ENCODE results near the gene FGF6. TPM values are rescaled to one million over a fixed set of nuclear protein-coding genes. Genes with fewer than 3 reads are reported as not detected.

The FGF6 gene
- total and polyA plus RNA-seq, 2 experiments from 2014 or later = not detected

DNA sequence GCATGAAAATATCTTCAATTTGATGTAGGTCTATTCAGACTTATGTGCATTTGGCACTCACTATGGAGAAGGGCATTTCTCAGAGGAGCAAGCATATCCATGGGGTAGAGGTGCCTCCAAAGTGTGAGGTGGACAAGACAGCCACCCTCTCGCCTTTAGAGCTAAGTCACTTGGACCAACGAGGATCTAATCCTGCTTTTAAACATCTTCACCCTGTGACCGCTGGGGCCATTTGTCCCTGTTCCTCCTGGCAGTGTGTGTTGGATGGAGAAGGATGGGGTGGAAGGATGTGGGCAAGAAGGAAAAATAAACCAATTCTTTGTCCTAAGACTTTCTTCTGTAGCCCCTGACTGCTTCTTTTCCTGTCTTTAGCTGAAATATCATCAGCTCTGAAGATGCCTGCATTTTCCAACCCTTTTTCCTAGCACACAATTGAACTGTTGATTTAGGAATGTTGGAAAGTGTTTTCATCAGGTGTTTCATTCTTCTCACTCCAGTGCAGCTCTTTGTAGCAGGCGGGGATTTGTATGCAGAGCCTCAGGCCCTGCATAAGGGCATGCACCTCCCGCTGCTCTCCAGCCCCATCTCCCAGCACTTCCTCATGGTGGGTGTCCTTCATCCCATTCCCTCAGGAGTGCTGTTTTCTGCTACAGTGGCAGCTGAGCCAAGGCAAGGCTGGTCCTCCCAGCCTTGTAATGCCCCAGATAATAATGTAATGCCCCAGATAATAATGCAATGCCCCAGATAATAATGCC lies 5.3 kb downstream of the FGF6 start:
- DNase-seq (ENCODE audit: low read depth in 1 of 2, low spot score in 1 of 2) = no peak
- H3K36me3 ChIP-seq = no peaks in the 10 kb centered on the region
- no peak overlapping the region for H3K27ac ChIP-seq

DNA sequence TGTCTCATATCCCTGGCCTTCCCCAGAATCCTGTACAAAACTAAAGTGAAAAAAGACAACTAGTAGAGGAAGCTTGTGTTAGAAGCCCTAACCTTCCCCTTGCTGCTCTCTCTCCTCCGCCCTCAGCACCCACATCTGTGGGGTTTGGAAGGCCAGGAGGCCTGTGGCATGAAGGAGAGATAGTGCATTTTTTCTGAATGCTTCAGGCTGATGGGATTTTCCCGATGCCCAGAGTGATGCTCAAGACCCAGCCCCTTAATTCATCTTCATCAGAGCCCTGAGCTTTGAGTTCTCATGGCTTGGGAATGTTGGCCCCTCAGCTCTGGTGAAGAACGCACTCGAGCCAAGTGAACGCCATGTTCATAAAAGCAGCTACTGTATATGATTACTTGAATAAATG lies 5.9 kb downstream of the FGF6 start:
- Histone ChIP-seq H3K4me3 (no peak overlapping the region), H3K36me3 (no peaks in the 10 kb centered on the region), H3K27me3 (no peaks in the 10 kb centered on the region), H3K9me3 (ENCODE audit: low read depth) (no peaks in the 10 kb centered on the region), H3K27ac (no peak overlapping the region), H3K4me1 (ENCODE audit: low read depth) (no peaks in the 10 kb centered on the region)
- TF ChIP-seq, protein P1, sequence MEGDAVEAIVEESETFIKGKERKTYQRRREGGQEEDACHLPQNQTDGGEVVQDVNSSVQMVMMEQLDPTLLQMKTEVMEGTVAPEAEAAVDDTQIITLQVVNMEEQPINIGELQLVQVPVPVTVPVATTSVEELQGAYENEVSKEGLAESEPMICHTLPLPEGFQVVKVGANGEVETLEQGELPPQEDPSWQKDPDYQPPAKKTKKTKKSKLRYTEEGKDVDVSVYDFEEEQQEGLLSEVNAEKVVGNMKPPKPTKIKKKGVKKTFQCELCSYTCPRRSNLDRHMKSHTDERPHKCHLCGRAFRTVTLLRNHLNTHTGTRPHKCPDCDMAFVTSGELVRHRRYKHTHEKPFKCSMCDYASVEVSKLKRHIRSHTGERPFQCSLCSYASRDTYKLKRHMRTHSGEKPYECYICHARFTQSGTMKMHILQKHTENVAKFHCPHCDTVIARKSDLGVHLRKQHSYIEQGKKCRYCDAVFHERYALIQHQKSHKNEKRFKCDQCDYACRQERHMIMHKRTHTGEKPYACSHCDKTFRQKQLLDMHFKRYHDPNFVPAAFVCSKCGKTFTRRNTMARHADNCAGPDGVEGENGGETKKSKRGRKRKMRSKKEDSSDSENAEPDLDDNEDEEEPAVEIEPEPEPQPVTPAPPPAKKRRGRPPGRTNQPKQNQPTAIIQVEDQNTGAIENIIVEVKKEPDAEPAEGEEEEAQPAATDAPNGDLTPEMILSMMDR (IDR thresholded peaks at IDR 0.05; ENCODE audit: low read depth, low read length) = no peak
- no peak for DNase-seq (ENCODE audit: low read depth in 1 of 2, low spot score in 1 of 2)

More for the DNA sequence above, 5.3 kb downstream of the FGF6 start:
- H3K4me1 ChIP-seq (ENCODE audit: low read depth) = no peaks in the 10 kb centered on the region
- TF ChIP-seq, protein P1 (IDR thresholded peaks at IDR 0.05; ENCODE audit: low read depth, low read length) = no peak
- no peaks in the 10 kb centered on the region for H3K27me3 ChIP-seq
- H3K4me3 ChIP-seq = no peak overlapping the region
- no peaks in the 10 kb centered on the region for H3K9me3 ChIP-seq (ENCODE audit: low read depth)

- TF ChIP-seq, protein P1 (IDR thresholded peaks at IDR 0.05; ENCODE audit: low read depth, low read length) = no peak
- no peaks in the 10 kb centered on the region for H3K9me3 ChIP-seq (ENCODE audit: low read depth)
- no peaks in the 10 kb centered on the region for H3K4me1 ChIP-seq (ENCODE audit: low read depth)
- H3K27me3 ChIP-seq = no peaks in the 10 kb centered on the region
- no peak for DNase-seq (ENCODE audit: low read depth in 1 of 2, low spot score in 1 of 2)
- H3K4me3 ChIP-seq = no peak overlapping the region
- no peaks in the 10 kb centered on the region for H3K36me3 ChIP-seq
- no peak overlapping the region for H3K27ac ChIP-seq
Measured at GRCh38 chr12:4438834-4439596, 6.6 kb downstream of the FGF6 start.

DNA sequence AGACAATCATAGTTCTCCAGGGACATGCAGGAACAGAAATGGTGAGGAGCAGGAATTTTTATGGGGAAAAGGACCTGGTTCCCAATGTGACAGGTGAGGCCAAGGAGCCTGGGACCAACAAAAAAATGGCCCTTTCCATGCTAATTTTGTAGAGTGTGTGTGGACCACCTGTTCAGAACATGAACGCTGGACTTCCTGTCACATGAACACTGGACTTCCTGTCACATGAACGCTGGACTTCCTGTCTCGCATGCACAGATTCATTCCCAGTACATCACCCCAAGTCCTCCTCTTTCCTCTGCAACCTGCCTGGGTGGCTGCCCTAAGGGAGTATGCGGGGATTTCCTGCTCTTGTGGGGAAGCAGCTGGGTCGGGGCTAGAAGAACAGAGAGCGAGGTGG lies 10.1 kb downstream of the FGF6 start:
- H3K9me3 ChIP-seq (ENCODE audit: low read depth) = no peaks in the 10 kb centered on the region
- H3K27ac ChIP-seq = no peak overlapping the region
- TF ChIP-seq, protein P1 (IDR thresholded peaks at IDR 0.05; ENCODE audit: low read depth, low read length) = no peak
- no peaks in the 10 kb centered on the region for H3K36me3 ChIP-seq
- H3K4me1 ChIP-seq (ENCODE audit: low read depth) = peaks cover 14% of the 10 kb centered on the region
- no peak overlapping the region for H3K4me3 ChIP-seq
- DNase-seq (ENCODE audit: low read depth in 1 of 2, low spot score in 1 of 2) = no peak
- no peaks in the 10 kb centered on the region for H3K27me3 ChIP-seq

GRCh38 chr12:4434706-4435425 lies 10.7 kb downstream of the FGF6 start:
- no peaks in the 10 kb centered on the region for H3K27me3 ChIP-seq
- no peak for DNase-seq (ENCODE audit: low read depth in 1 of 2, low spot score in 1 of 2)
- H3K9me3 ChIP-seq (ENCODE audit: low read depth) = no peaks in the 10 kb centered on the region
- no peaks in the 10 kb centered on the region for H3K36me3 ChIP-seq
- no peak overlapping the region for H3K27ac ChIP-seq
- TF ChIP-seq, protein P1 (IDR thresholded peaks at IDR 0.05; ENCODE audit: low read depth, low read length) = no peak
- H3K4me1 ChIP-seq (ENCODE audit: low read depth) = peaks cover 14% of the 10 kb centered on the region
- no peak overlapping the region for H3K4me3 ChIP-seq

All from cardiac muscle cell (in vitro differentiated cells and primary cell).